ENCODE results near the gene UBAP1L.

- TF ChIP-seq POLR2A (IDR thresholded peaks at IDR 0.05; ENCODE audit: low read length) = no peak
- TF ChIP-seq GATA1 (IDR thresholded peaks at IDR 0.05; ENCODE audit: low read depth, low read length) = no peak
Measured at GRCh38 chr15:65084500-65085206, 30.3 kb downstream of the UBAP1L start.
